Stomach (tissue), 9 donors: ENCODE measurements around the gene RABGAP1. TPM values are rescaled to one million over a fixed set of nuclear protein-coding genes. Genes with fewer than 3 reads are reported as not detected.

ENCODE experiments used
- DNase-seq, 2 donors: peaks; one replicate each; pipeline versions ENCODE4 v3.0.0 to v3.0.0-alpha.2; 2013 to 2019
- H3K27ac ChIP-seq, 5 donors: fragments of 200-600 bp in 4 of 5; sonication (generic) in 4 of 5; one replicate each; pipeline ENCODE4 v1.5.1; 2013 to 2019; ENCODE audit warnings: mild to moderate bottlenecking in 1 of 5, moderate library complexity in 1 of 5
- H3K27me3 ChIP-seq, 3 donors: fragments of 200-600 bp; sonication (generic); one replicate each; pipeline ENCODE4 v1.5.1; 2017 to 2019; ENCODE audit warnings: mixed run types in 1 of 3
- H3K36me3 ChIP-seq, 4 donors: fragments of 200-600 bp; sonication (generic); 1 replicate in 3 of 4; 2 replicates in 1 of 4; pipeline ENCODE4 v1.5.1; 2016 to 2019
- H3K4me1 ChIP-seq, 4 donors: fragments of 200-600 bp; sonication (generic); one replicate each; pipeline ENCODE4 v1.5.1; 2016 to 2019
- H3K4me3 ChIP-seq, 4 donors: fragments of 200-600 bp; sonication (generic) in 3 of 4; one replicate each; pipeline ENCODE4 v1.5.1; 2016 to 2019; ENCODE audit warnings: mild to moderate bottlenecking in 1 of 4
- H3K9me3 ChIP-seq, 4 donors: fragments of 200-600 bp; sonication (generic); one replicate each; pipeline ENCODE4 v1.5.1; 2016 to 2019
- EP300 ChIP-seq: sonication (generic); formaldehyde crosslinking; IDR thresholded peaks from one replicate; pipeline ENCODE4 v1.6.1; 2017; ENCODE audit warnings: antibody characterized with exemption
- POLR2A ChIP-seq, 4 donors: fragments of 450-650 bp; IDR thresholded peaks; one replicate each; pipeline ENCODE4 v1.6.1; 2016; ENCODE audit warnings: antibody characterized with exemption in 4 of 4, control low read depth in 2 of 4, mild to moderate bottlenecking in 1 of 4, moderate library complexity in 1 of 4
- POLR2AphosphoS5 ChIP-seq, 3 donors: sonication (generic); formaldehyde crosslinking; IDR thresholded peaks; one replicate each; pipeline ENCODE4 v1.6.1; 2016; ENCODE audit warnings: antibody characterized with exemption in 3 of 3
- WGBS, 5 donors: extraction: QIAGEN DNeasy Blood & Tissue Kit in 3 of 5; methylation state at CpG; one replicate each; pipeline versions ENCODE4 v1.1.5 to v1.1.7; 2013 to 2018; 5-methylcytosine and 5-hydroxymethylcytosine counted together
- intact Hi-C: fragments of 100-400 bp; cut with DNase I; formaldehyde crosslinking; loops from one replicate; pipeline ENCODE4 v1.15.1; 2023; ENCODE audit warnings: low total_unique reads
- polyA plus RNA-seq, 3 donors: library from polyadenylated mRNA; stranded (reverse); fragments of 200-250 nt; gene quantifications; one replicate each; pipeline ENCODE4 v1.2.3, GENCODE V29; 2013
- total RNA-seq, 5 donors: library from RNA; depleted of rRNA; stranded (reverse); fragments of >200 nt; gene quantifications; one replicate each; pipeline versions ENCODE4 v1.1.0 to v1.2.3, GENCODE V29; 2014 to 2016
- TF ChIP-seq, protein P1 (sequence below), 7 experiments: fragments of 450-650 bp in 4 of 7; fragments of 200-600 bp in 3 of 7; sonication (generic) in 3 of 7; IDR thresholded peaks; one replicate each; pipeline ENCODE4 v1.5.1; 2016 to 2019; ENCODE audit warnings: antibody characterized with exemption in 7 of 7, control low read depth in 2 of 7, mild to moderate bottlenecking in 1 of 7
- donor health status: healthy with polysubstance abuse.
- donor health status: Bipolar disorder and iron deficiency.
- donor health status: healthy.

The RABGAP1 gene
- total and polyA plus RNA-seq, 8 donors, result 7.0 to 157 (median 33.0) TPM

DNA sequence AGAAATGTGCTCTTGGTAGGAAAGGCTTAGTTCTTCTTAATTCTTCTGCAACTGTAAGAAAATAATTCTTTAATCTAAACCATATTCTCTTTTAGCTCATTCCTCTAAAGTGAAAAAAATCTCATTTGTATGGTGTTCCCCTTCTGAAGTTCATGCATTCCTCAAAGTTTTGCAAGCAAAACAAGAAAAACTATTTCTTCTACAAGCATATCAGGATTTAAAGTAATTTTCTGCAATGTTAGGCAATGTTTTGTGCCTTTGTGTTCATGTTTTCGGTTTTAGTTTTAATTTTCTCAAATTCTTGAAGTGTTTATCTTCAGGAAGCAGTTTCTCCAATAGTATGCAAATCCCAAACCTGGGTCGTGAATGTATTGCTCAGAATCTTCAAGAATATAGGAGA is 80.0 kb downstream of the RABGAP1 start:
- H3K4me3 ChIP-seq, result no peak overlapping the region
- no peaks in the 10 kb centered on the region for H3K9me3 ChIP-seq
- no peak for DNase-seq
- no peaks in the 10 kb centered on the region for H3K4me1 ChIP-seq
- intact Hi-C loops, result no loop called here
- no peak overlapping the region for H3K27ac ChIP-seq
- TF ChIP-seq POLR2A (IDR thresholded peaks at IDR 0.05), result no peak
- TF ChIP-seq POLR2AphosphoS5 (IDR thresholded peaks at IDR 0.05), result no peak
- TF ChIP-seq, protein P1, sequence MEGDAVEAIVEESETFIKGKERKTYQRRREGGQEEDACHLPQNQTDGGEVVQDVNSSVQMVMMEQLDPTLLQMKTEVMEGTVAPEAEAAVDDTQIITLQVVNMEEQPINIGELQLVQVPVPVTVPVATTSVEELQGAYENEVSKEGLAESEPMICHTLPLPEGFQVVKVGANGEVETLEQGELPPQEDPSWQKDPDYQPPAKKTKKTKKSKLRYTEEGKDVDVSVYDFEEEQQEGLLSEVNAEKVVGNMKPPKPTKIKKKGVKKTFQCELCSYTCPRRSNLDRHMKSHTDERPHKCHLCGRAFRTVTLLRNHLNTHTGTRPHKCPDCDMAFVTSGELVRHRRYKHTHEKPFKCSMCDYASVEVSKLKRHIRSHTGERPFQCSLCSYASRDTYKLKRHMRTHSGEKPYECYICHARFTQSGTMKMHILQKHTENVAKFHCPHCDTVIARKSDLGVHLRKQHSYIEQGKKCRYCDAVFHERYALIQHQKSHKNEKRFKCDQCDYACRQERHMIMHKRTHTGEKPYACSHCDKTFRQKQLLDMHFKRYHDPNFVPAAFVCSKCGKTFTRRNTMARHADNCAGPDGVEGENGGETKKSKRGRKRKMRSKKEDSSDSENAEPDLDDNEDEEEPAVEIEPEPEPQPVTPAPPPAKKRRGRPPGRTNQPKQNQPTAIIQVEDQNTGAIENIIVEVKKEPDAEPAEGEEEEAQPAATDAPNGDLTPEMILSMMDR (IDR thresholded peaks at IDR 0.05), result no peak
- no peak for TF ChIP-seq EP300
- no peaks in the 10 kb centered on the region for H3K27me3 ChIP-seq
- 79 to 92% (median 89%) methylated on average over 2 of the region's 2 CpGs for WGBS, 5 donors
- peaks cover 13 to 83% (median 76%) of the 10 kb centered on the region in 4 donors for H3K36me3 ChIP-seq

DNA sequence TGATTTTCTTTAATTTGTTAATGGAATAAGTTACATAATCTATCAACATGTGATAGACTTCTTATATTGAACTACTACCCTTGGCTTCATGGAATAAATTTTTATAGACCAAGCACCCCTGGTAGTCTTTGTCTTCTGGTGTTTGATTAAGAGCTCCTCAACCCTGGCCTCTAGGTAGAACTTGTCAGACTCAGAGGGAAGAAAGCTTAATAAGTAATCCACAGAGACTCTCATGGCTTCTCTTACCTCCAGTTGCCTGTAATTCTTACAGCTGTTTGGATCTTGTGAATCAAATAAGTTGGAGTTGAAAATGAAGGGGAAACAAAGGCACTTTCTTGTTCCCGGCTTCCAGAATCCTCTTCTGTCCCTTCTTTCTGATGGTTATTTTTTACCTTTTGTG is 85.6 kb downstream of the RABGAP1 start:
- no peak overlapping the region for H3K27ac ChIP-seq
- no peaks in the 10 kb centered on the region for H3K27me3 ChIP-seq
- DNase-seq, result no peak
- 67 to 83% (median 77%) methylated on average over 1 of the region's 1 CpG for WGBS, 5 donors
- H3K4me1 ChIP-seq, result peaks cover 0 to 23% (median 6%) of the 10 kb centered on the region in 4 donors
- H3K36me3 ChIP-seq, result peaks cover 0 to 55% (median 41%) of the 10 kb centered on the region in 4 donors
- H3K9me3 ChIP-seq, result no peaks in the 10 kb centered on the region
- TF ChIP-seq POLR2A (IDR thresholded peaks at IDR 0.05), result no peak
- TF ChIP-seq EP300, result no peak
- TF ChIP-seq, protein P1 (IDR thresholded peaks at IDR 0.05), result no peak
- TF ChIP-seq POLR2AphosphoS5 (IDR thresholded peaks at IDR 0.05), result no peak
- intact Hi-C loops, result no loop called here
- no peak overlapping the region for H3K4me3 ChIP-seq

DNA sequence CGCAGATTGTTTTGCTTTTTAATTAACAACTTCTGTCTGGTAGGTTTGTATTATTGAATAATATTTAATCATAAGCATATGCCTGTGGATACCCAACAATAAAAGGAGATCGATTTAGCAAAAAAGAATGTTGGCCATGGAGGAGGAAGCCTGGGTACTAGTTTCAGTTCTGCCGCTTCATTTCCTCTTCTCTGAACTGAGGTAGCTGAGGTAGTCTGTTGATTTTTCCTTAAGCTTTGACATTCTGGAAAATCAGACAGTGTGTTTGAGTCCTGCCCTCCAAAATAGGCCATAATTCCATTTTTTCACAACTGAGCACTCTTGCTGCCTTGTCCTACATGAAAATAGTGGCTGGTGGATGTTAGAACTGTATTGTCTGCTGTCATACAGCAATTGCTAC is 86.7 kb downstream of the RABGAP1 start:
- peaks cover 0 to 44% (median 30%) of the 10 kb centered on the region in 4 donors for H3K36me3 ChIP-seq
- H3K4me1 ChIP-seq, result peaks cover 0 to 31% (median 11%) of the 10 kb centered on the region in 4 donors
- intact Hi-C loops, result no loop called here
- DNase-seq, result no peak
- no peaks in the 10 kb centered on the region for H3K9me3 ChIP-seq
- TF ChIP-seq EP300 (no peak), POLR2A (IDR thresholded peaks at IDR 0.05) (no peak), POLR2AphosphoS5 (IDR thresholded peaks at IDR 0.05) (no peak)
- TF ChIP-seq, protein P1 (IDR thresholded peaks at IDR 0.05), result no peak
- H3K27ac ChIP-seq, result peak overlapping the region in 1 of 5 donors; percentile 51
- H3K4me3 ChIP-seq, result no peak overlapping the region
- 58 to 83% (median 74%) methylated on average over 3 of the region's 3 CpGs for WGBS, 5 donors
- no peaks in the 10 kb centered on the region for H3K27me3 ChIP-seq

DNA sequence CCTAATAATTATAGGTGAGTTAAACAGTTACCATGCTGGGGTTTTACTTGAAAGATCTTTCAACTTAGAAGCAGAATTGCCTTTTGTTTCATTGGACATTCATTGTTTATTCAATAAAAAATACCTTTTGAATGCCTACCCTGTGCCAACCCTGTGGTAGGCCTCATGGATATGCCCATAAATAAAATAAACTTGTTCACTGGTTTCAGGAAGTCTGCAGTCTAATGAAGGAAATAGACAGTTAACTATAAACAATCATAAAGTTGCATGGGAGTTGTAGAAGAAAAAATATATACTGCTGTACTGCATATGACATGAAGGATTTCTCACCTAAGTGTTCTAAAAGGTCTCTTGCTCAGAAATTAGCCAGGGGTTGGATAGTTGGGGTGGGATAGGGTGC is 87.3 kb downstream of the RABGAP1 start:
- TF ChIP-seq POLR2AphosphoS5 (IDR thresholded peaks at IDR 0.05) (no peak), POLR2A (IDR thresholded peaks at IDR 0.05) (no peak), EP300 (no peak)
- TF ChIP-seq, protein P1 (IDR thresholded peaks at IDR 0.05), result no peak
- peaks cover 0 to 37% (median 14%) of the 10 kb centered on the region in 4 donors for H3K4me1 ChIP-seq
- H3K9me3 ChIP-seq, result no peaks in the 10 kb centered on the region
- peaks cover 0 to 38% (median 24%) of the 10 kb centered on the region in 4 donors for H3K36me3 ChIP-seq
- no peaks in the 10 kb centered on the region for H3K27me3 ChIP-seq
- no peak overlapping the region for H3K4me3 ChIP-seq
- no peak for DNase-seq
- H3K27ac ChIP-seq, result no peak overlapping the region
- intact Hi-C loops, result no loop called here
